Measurements from ENCODE around the gene PRR11.

DNA sequence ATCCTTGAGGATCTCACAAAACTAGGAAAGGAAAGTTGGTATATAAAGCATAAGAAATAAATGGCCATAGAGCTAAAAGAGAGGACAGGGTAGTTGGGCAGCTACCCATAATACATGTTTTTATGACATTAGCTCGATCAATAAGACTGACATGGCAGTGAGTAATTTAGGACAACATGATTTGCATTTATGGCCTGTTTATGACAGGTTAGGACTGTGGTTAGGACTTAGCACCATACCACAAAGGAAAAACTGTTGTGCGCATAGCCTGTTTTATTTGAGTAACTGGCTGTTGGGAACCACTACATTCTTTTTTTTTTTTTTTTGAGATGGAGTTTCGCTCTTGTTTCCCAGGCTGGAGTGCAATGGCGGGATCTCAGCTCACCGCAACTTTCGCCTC, 30.9 kb upstream of the PRR11 start:
- TF ChIP-seq, protein P1, sequence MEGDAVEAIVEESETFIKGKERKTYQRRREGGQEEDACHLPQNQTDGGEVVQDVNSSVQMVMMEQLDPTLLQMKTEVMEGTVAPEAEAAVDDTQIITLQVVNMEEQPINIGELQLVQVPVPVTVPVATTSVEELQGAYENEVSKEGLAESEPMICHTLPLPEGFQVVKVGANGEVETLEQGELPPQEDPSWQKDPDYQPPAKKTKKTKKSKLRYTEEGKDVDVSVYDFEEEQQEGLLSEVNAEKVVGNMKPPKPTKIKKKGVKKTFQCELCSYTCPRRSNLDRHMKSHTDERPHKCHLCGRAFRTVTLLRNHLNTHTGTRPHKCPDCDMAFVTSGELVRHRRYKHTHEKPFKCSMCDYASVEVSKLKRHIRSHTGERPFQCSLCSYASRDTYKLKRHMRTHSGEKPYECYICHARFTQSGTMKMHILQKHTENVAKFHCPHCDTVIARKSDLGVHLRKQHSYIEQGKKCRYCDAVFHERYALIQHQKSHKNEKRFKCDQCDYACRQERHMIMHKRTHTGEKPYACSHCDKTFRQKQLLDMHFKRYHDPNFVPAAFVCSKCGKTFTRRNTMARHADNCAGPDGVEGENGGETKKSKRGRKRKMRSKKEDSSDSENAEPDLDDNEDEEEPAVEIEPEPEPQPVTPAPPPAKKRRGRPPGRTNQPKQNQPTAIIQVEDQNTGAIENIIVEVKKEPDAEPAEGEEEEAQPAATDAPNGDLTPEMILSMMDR (IDR thresholded peaks at IDR 0.05 in 4 of 5, conservative IDR thresholded peaks at IDR 0.05 in 1 of 5): no peak
- no peak for TF ChIP-seq POLR2A (IDR thresholded peaks at IDR 0.05)
